Measurements from ENCODE around the gene AP3B2. TPM values are rescaled to one million over a fixed set of nuclear protein-coding genes. Genes with fewer than 3 reads are reported as not detected.

AP3B2 gene
- total RNA-seq, 1 experiment from 2014 or later: 0.07 TPM

GRCh38 chr15:82677720-82678323 is 31.9 kb downstream of the AP3B2 start:
- ChIA-PET POLR2A (no interaction called here), RAD21 (ENCODE audit: low non-redundant PET in 1 of 2, low total read pairs in 2 of 2, uncharacterized antibody in 2 of 2, unreplicated experiment in 2 of 2) (no interaction called here), CTCF (no interaction called here)
- no TSS peak for BruUV-seq (replicated peaks)
- H4K20me1 ChIP-seq (ENCODE audit: insufficient read depth): no peaks in the 10 kb centered on the region
- no peak for ATAC-seq
- peaks cover 7% of the 10 kb centered on the region; the same call in 1 of the 2 replicates for H3K27me3 ChIP-seq (ENCODE audit: insufficient read depth, low read length)
- H3K4me1 ChIP-seq (ENCODE audit: control insufficient read depth in 1 of 2, insufficient read depth in 2 of 2, low read length in 2 of 2): no peaks in the 10 kb centered on the region
- no peak overlapping the region for H3K4me2 ChIP-seq (ENCODE audit: low read length)
- no peak overlapping the region for H3K9ac ChIP-seq (ENCODE audit: low read length)
- H3K27ac ChIP-seq (ENCODE audit: low read depth, low read length): no peak overlapping the region
- H3K36me3 ChIP-seq (ENCODE audit: control insufficient read depth in 1 of 2, insufficient read depth in 2 of 2, low read length in 2 of 2): no peaks in the 10 kb centered on the region
- no peaks in the 10 kb centered on the region for H3K9me2 ChIP-seq (ENCODE audit: insufficient read depth)
- intact Hi-C loops (cut with micrococcal nuclease): no loop called here
- DNase-seq (ENCODE audit: low read depth, low spot score): no peak
- no peak overlapping the region for H2AFZ ChIP-seq (ENCODE audit: low read depth, low read length, poor library complexity, severe bottlenecking)
- no peaks in the 10 kb centered on the region for H3K79me2 ChIP-seq (ENCODE audit: insufficient read depth, low read length)
- no peaks in the 10 kb centered on the region for H3K9me3 ChIP-seq (ENCODE audit: control insufficient read depth in 1 of 2, insufficient read depth in 1 of 2, low read depth in 1 of 2, low read length in 2 of 2)
- TF ChIP-seq, protein P1, sequence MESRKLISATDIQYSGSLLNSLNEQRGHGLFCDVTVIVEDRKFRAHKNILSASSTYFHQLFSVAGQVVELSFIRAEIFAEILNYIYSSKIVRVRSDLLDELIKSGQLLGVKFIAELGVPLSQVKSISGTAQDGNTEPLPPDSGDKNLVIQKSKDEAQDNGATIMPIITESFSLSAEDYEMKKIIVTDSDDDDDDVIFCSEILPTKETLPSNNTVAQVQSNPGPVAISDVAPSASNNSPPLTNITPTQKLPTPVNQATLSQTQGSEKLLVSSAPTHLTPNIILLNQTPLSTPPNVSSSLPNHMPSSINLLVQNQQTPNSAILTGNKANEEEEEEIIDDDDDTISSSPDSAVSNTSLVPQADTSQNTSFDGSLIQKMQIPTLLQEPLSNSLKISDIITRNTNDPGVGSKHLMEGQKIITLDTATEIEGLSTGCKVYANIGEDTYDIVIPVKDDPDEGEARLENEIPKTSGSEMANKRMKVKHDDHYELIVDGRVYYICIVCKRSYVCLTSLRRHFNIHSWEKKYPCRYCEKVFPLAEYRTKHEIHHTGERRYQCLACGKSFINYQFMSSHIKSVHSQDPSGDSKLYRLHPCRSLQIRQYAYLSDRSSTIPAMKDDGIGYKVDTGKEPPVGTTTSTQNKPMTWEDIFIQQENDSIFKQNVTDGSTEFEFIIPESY (IDR thresholded peaks at IDR 0.05; ENCODE audit: extremely low read depth, insufficient replicate concordance, low read length): no peak
- no peak for TF ChIP-seq POLR2A (IDR thresholded peaks at IDR 0.05; ENCODE audit: borderline replicate concordance, extremely low read depth, insufficient read depth, insufficient read length)
- TF ChIP-seq RAD21 (IDR thresholded peaks at IDR 0.05; ENCODE audit: low read depth): no peak
- TF ChIP-seq EZH2phosphoT487 (IDR thresholded peaks at IDR 0.05; ENCODE audit: borderline replicate concordance): no peak
- no peak for TF ChIP-seq SIN3A (IDR thresholded peaks at IDR 0.05; ENCODE audit: low read depth)
- no peak for TF ChIP-seq EZH2 (IDR thresholded peaks at IDR 0.05)
- no peak for TF ChIP-seq CEBPB (IDR thresholded peaks at IDR 0.05; ENCODE audit: low read depth)
- no peak for TF ChIP-seq ZNF274 (IDR thresholded peaks at IDR 0.05; ENCODE audit: low read depth, low read length)
- TF ChIP-seq YY1 (IDR thresholded peaks at IDR 0.05; ENCODE audit: extremely low read depth, insufficient replicate concordance, low read depth, low read length): no peak
- TF ChIP-seq, protein P2, sequence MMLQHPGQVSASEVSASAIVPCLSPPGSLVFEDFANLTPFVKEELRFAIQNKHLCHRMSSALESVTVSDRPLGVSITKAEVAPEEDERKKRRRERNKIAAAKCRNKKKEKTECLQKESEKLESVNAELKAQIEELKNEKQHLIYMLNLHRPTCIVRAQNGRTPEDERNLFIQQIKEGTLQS (IDR thresholded peaks at IDR 0.05): no peak
- no peak for TF ChIP-seq EGR1 (IDR thresholded peaks at IDR 0.05; ENCODE audit: low read depth)
- no peak for TF ChIP-seq CTCF (IDR thresholded peaks at IDR 0.05 in 2 of 3, conservative IDR thresholded peaks at IDR 0.05 in 1 of 3; ENCODE audit: borderline replicate concordance in 1 of 3, insufficient read depth in 1 of 3, low read depth in 2 of 3, low read length in 2 of 3)
- TF ChIP-seq, protein P3, sequence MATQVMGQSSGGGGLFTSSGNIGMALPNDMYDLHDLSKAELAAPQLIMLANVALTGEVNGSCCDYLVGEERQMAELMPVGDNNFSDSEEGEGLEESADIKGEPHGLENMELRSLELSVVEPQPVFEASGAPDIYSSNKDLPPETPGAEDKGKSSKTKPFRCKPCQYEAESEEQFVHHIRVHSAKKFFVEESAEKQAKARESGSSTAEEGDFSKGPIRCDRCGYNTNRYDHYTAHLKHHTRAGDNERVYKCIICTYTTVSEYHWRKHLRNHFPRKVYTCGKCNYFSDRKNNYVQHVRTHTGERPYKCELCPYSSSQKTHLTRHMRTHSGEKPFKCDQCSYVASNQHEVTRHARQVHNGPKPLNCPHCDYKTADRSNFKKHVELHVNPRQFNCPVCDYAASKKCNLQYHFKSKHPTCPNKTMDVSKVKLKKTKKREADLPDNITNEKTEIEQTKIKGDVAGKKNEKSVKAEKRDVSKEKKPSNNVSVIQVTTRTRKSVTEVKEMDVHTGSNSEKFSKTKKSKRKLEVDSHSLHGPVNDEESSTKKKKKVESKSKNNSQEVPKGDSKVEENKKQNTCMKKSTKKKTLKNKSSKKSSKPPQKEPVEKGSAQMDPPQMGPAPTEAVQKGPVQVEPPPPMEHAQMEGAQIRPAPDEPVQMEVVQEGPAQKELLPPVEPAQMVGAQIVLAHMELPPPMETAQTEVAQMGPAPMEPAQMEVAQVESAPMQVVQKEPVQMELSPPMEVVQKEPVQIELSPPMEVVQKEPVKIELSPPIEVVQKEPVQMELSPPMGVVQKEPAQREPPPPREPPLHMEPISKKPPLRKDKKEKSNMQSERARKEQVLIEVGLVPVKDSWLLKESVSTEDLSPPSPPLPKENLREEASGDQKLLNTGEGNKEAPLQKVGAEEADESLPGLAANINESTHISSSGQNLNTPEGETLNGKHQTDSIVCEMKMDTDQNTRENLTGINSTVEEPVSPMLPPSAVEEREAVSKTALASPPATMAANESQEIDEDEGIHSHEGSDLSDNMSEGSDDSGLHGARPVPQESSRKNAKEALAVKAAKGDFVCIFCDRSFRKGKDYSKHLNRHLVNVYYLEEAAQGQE (IDR thresholded peaks at IDR 0.05; ENCODE audit: low read depth): no peak
- no peak for TF ChIP-seq FOSL1 (IDR thresholded peaks at IDR 0.05; ENCODE audit: low read depth)
- TF ChIP-seq ZFX (IDR thresholded peaks at IDR 0.05): no peak
- no peak for TF ChIP-seq CBX3 (IDR thresholded peaks at IDR 0.05; ENCODE audit: low read depth)
- TF ChIP-seq SRF (IDR thresholded peaks at IDR 0.05; ENCODE audit: low read depth): no peak
- TF ChIP-seq POLR2AphosphoS5 (IDR thresholded peaks at IDR 0.05; ENCODE audit: low read depth, low read length): no peak
- TF ChIP-seq ELF1 (IDR thresholded peaks at IDR 0.05; ENCODE audit: borderline replicate concordance, low read depth): no peak
- TF ChIP-seq SP1 (IDR thresholded peaks at IDR 0.05; ENCODE audit: low read depth): no peak
- H3K4me3 ChIP-seq (replicated peaks in 1 of 2; ENCODE audit: low read depth in 1 of 2, low read length in 2 of 2): no peak overlapping the region

Data from HCT116 (cell line).